CD4-positive, alpha-beta T cell treated with Interleukin-4 for 4 hours (primary cell): ENCODE results near the gene TCIRG1.

ENCODE experiments used
- DNase-seq: peaks from one replicate; pipeline ENCODE4 v3.0.0-alpha.2; 2020

Gene TCIRG1

DNA sequence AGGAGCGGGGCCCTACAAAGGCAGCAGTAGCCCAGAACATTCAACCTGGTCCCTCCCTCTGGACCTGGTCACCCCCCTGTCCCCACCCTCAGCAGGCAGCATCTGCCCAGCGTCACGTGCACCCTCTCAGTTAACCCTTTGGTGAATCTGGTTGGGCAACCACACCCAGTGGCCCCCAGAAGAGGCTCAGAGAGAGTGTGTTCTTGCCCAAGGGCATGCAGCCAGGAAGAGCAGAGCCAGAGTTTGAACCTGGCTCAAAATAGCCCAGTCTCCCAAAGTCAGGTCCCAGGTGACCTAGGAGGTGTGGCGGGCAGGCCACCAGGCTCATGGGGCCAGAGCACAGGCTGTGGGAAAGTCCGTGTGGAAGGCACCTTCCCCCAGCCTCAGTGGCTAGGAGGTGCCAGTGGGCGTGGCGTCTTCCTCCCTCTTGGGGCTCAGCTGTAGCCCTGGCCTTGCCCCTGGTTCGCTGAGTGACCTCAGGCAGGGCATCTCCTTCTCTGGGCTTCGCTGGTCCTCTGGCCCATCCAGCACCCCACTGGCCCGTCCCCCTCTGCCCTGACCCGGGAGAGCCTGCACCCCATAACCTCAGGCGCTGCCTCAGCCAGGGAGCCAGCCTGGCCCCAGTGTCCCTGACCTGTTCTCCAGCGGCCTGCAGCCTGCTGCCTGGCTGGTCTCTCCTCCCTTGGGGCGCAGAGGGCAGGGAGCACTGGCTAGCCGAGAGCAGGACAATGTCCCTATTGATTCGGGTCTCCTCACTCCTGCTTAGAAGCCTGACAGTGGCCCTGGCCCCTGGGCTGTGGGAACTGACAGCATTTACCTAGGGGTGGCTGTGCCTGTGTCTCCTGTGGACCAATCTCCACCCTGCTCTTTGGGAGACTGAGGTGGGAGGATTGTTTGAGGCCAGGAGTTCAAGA lies 21.7 kb upstream of the TCIRG1 start:
- no peak for DNase-seq

DNA sequence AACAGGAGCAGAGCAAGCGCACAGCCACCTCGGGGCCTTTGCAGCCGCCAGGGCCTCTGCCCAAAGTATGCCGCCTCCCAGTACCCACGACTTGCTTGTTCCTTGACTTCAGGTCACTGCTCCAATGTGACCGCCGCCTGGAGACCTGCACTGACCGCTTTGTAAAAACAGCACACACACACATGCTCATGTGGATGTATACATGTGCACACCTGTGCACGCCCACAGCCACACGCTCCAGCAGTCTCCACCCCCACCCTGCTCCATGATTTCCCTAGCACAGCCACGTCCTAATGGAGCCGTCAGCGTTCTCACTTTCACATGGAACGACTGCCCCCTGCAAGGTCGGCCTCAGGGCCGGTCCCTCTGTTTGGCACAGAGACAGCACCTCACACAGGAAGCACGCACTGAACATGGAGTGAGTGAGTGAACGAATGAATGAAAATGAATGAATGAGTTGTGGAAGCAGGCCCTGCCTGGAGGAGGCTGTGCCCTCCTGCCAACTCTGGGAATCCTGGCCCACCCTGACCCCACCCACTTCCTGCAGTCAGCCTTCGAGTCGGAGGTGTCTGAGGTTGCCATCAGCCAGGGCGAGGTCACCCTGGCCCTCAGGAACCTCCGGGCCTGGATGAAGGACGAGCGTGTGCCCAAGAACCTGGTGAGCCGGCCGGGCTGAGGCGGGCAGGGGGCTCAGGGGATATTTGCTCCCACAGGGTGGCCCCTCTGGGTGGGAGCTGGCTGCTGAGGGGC lies 20.7 kb upstream of the TCIRG1 start:
- DNase-seq, result no peak

GRCh38 chr11:68018730-68019190 lies 20.1 kb upstream of the TCIRG1 start:
- no peak for DNase-seq

- DNase-seq, result no peak
These were observed 19.3 kb upstream of the TCIRG1 start for GRCh38 chr11:68019486-68019885.

DNA sequence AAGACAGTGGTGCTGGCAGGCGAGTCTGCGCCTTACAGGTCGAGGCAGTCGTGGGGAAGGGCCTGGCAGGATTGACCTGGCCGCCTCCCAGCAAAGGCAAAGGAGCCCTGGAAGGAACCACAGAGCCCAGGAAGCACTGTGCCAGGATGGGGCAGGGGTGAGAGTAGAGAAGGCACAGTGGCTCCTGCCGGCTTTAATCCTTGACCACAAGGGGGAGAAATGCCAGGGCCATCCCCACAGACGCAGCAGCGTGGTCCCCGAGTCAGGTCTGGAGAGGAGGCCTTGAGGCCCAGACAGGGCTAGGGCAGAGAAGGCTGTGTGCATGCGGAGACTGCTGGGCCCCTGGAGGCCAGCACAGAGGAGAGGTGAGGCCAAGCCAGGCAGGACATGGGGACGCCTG lies 18.2 kb upstream of the TCIRG1 start:
- no peak for DNase-seq

DNA sequence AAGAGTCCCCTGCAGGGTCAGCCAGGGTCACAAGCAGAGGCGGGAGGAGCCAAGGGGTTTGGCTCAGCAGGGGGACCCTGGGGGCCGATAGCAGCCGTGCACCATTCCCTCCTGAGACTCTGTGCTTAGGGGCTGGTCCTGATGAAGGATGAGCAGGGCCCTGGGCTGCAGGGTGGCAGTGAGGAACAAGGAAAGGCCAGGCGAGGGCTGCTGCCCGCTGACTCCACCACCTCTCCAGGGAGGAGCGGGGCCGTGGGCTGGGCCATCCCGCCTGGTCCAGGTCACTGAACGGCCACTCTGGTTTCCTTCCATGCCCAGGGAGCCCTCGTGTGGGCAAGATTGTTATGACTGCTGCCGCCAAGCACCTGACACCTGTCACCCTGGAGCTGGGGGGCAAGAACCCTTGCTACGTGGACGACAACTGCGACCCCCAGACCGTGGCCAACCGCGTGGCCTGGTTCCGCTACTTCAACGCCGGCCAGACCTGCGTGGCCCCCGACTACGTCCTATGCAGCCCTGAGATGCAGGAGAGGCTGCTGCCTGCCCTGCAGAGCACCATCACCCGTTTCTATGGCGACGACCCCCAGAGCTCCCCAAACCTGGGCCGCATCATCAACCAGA lies 17.5 kb upstream of the TCIRG1 start:
- no peak for DNase-seq

DNA sequence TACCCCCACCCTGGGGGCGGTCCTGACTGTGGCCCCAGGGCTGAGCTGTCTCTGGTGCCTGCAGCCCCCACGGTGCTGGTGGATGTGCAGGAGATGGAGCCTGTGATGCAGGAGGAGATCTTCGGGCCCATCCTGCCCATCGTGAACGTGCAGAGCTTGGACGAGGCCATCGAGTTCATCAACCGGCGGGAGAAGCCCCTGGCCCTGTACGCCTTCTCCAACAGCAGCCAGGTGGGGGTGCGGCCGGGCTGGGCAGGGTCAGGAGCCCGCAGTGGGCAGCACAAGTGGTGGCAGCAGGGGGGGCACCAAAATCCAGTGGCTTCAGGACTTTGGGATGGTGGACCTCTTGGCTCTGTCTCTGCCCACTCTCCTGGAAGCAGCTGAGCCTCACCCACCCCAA lies 16.3 kb upstream of the TCIRG1 start:
- no peak for DNase-seq

- no peak for DNase-seq
These were observed 14.3 kb upstream of the TCIRG1 start for GRCh38 chr11:68024508-68024907.

DNA sequence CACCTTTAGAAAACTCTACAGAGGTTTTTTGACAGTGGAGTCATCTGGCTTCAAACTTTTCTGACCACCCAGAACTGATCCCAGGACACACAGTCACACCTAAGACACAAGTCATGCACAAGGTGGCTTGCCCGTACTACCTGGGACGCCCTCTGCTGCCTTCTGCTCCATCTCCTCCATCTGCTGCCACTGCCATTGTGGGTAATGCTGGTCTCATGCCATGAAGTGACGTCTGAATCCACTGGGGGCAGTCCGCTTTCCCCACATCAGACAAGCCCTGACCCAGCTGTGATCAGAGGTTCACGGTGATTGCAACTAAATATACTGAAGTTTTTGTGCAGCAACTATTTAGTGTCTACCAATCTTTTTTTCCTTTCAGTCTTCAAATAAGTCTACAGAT lies 13.8 kb upstream of the TCIRG1 start:
- no peak for DNase-seq

DNA sequence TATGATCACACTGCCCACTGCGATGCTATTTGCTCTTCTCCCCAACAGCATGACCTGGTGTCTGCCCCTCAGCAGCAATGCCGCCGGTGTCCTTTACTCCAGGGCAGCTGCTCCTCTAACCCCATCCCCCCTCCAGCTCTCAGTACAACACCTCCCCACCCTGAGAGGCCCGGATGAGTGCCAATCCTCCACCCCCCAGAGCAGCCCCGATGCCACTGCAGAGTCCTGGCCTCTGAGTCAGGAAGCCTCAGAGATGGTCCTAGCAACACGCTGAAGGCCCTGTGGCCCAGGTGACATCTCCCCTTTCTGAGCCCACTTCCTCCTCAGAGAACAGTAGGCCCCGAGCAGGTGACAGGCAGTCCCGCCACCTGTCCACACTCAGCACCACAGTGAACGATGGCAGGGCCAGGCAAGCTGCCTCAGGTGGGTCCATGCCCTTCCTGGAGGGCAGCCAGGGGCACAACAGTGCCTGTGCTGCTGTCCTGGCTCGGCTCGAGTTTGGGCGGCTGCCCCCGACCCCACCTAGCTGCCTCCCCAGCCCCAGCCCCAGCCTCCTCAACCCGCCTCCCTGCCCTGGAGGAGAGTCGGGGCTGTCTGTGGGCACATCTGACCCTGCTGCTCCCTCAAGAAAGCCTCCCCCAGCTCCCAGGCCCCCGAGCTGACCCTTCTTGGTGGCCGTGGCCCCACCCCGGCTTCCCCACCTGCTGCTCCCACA lies 12.3 kb upstream of the TCIRG1 start:
- DNase-seq, result no peak

- DNase-seq, result no peak
These were observed 11.2 kb upstream of the TCIRG1 start for GRCh38 chr11:68027667-68028066.

DNA sequence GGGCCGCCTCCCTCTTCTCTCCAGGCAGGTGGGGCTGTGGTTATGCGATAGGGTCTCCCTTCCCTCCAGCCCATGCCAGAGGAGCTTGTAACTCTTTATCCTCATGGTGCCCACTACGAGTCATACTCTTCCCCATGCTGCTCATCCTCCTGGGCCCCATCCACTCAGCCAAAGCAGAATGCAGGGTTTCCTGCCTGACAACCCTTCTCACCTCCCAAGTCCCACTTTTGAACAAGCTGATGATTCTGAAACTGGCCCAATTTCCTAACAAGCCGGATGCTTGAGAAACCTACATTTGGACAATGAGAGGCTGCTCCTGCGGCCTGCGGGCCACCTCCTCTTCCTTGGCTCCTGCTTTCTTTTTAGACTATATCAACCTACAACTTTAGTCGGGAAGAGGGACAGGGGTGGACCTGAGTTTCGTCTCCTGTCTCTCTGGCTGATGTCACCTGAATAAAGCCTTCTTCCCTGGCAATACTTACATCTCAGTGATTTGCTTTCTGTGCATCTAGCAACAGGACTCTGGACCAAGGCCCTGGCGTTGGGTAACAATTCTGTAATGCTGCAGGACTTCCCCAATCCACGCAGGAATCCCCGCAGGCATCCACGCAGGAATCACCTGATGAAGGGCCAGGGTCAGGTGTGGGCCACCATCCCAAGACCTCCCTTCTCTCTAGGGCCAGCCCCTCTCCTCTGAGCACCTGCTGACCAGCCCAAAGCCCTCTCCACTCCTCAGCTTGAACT lies 9.9 kb upstream of the TCIRG1 start:
- DNase-seq, result no peak

GRCh38 chr11:68030318-68031143 lies 8.3 kb upstream of the TCIRG1 start, which contains the start of gene NDUFS8:
TSS of gene NDUFS8 (plus strand) at chr11:68030681. CDS start at chr11:68032152, 1,471 bp downstream.
- DNase-seq, result peak; percentile 99

DNA sequence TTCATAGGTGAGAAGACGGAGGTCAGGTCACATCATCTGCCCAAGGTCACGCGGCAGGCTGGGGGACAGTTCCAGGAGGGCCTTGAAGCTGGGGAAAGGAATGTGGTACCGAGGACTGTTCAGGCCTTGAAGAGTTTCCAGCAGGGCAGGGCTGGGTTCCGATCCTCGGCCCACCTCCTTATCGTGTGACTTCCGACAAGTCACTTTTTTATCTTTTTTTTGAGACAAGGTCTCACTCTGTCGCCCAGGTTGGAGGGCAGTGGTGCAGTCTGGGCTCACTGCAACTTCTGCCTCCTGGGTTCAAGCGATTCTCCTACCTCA lies 7.7 kb upstream of the TCIRG1 start:
- DNase-seq, result no peak

GRCh38 chr11:68032003-68032402 lies 6.8 kb upstream of the TCIRG1 start:
- no peak for DNase-seq

GRCh38 chr11:68032997-68033707 lies 5.7 kb upstream of the TCIRG1 start:
- DNase-seq, result no peak

GRCh38 chr11:68033708-68034045 lies 5.1 kb upstream of the TCIRG1 start:
- DNase-seq, result no peak

- DNase-seq, result no peak
These were observed 3.5 kb upstream of the TCIRG1 start for GRCh38 chr11:68035266-68035876.

GRCh38 chr11:68036141-68036716 lies 2.6 kb upstream of the TCIRG1 start:
- DNase-seq, result no peak

- DNase-seq, result peak; percentile 32
These were observed 2.0 kb upstream of the TCIRG1 start for GRCh38 chr11:68036717-68037239.
